ENCODE data around the gene FAM120AOS. TPM values are rescaled to one million over a fixed set of nuclear protein-coding genes. Genes with fewer than 3 reads are reported as not detected.

Gene FAM120AOS
- total RNA-seq, 1 donor from 2014 or later, result 42.3 TPM

DNA sequence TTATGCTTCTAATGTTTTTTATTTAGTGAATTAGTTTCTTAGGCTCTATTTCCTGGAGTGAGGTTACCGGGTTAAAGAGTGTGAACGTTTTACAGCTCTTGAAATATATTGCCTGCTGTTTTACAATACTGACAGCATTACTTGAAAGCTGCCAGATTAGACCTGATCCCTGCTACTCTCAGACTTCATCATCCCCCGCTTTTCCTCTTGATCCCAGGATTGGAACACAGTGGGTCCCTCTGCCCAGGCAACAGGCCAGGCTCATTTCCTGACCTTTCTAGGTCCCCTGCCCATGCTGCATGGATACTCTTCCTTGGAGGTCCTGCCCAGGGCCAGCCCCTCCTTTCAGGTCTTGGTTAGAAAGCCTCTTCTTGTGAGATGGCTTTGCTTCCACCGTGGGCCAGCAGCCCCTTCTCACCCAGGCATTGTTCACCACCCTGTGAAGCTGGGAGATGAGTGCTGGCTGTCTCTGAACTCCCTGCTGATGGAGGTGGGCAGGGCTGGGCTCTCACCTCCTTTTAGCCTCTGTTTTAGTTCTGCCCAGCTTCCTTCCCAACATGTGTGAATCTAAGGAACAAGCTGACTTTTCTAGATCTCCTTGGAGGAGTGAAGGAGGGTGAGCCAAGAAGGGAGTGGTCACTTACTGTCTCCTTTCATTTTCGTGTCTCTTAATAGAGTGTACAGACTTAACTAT is 15.5 kb upstream of the FAM120AOS start:
- intact Hi-C loops (cut with micrococcal nuclease), result loop anchor here (5.0 kb wide), 1 partner anchor 98 kb away; no protein-coding TSS in a partner anchor

- intact Hi-C loops (cut with micrococcal nuclease), result loop anchor here (5.0 kb wide), 1 partner anchor 100 kb away; no protein-coding TSS in a partner anchor
Observed at GRCh38 chr9:93467462-93467861, 14.1 kb upstream of the FAM120AOS start.

- intact Hi-C loops (cut with micrococcal nuclease), result loop anchor here (5.0 kb wide), 1 partner anchor 100 kb away; no protein-coding TSS in a partner anchor
Observed at GRCh38 chr9:93467062-93467416, 13.7 kb upstream of the FAM120AOS start.

- intact Hi-C loops (cut with micrococcal nuclease), result loop anchor here (5.0 kb wide), 1 partner anchor 101 kb away; no protein-coding TSS in a partner anchor
Observed at GRCh38 chr9:93466416-93467061, 13.2 kb upstream of the FAM120AOS start.

DNA sequence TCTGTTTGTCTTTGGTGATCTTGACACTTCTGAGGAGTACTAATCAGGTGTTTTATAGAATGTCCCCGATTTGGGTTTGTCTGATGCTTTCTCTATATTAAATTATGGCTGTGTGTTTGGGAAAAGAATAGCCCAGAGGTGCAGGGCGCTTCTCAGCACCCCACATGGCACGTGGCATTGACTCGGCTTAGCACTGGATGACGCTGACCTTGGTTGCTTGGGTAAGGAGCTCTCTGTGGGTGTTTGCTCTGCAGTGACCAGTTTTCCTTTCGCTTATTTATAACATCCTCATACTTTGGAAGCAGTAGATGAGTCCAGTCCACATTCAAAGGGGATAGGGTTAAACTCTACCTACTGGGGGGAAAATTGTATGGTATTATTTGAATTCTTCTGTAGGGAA is 12.5 kb upstream of the FAM120AOS start:
- intact Hi-C loops (cut with micrococcal nuclease), result loop anchor here (2.0 to 5.0 kb wide), 2 partner anchors 35 to 101 kb away; no protein-coding TSS in a partner anchor

GRCh38 chr9:93464876-93465275 is 11.5 kb upstream of the FAM120AOS start:
- intact Hi-C loops (cut with micrococcal nuclease), result loop anchor here (2.0 to 5.0 kb wide), 2 partner anchors 36 to 102 kb away; no protein-coding TSS in a partner anchor

- intact Hi-C loops (cut with micrococcal nuclease), result loop anchor here (2.0 kb wide), 1 partner anchor 36 kb away; no protein-coding TSS in a partner anchor
Observed at GRCh38 chr9:93464395-93464794, 11.0 kb upstream of the FAM120AOS start.

DNA sequence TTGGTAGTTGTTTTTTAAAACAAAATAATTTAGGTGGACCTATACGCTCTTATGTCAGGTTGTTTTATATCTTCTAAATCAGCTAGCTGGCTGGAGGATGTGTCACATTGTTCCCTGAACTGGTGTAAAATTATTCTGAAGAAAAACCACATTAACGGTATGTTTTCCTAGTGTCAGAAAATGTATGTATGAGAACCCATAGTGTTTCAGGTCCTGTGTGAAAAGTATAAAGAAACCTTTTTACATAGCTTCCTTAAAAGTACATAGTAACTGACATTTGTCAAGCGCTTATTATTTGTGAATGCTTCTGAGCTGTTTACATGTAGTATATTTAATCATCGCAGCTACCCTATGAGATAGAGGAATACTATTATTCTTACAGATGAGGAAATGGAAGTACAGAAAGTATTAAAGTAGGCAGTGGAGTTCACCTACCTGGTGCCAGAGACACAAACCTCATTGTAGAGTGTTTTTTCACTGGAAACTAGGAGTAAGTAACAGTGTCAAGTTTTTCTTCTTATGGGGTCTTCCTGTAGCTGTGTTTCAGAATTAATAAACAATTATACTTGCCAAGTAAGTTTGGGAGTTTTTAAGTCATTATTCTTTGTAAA is 10.4 kb upstream of the FAM120AOS start:
- intact Hi-C loops (cut with micrococcal nuclease), result loop anchor here (1.0 to 2.0 kb wide), 2 partner anchors 10 to 37 kb away; partner anchors contain the start of gene FAM120AOS

GRCh38 chr9:93461821-93462220 is 8.4 kb upstream of the FAM120AOS start:
- intact Hi-C loops (cut with micrococcal nuclease), result no loop called here

DNA sequence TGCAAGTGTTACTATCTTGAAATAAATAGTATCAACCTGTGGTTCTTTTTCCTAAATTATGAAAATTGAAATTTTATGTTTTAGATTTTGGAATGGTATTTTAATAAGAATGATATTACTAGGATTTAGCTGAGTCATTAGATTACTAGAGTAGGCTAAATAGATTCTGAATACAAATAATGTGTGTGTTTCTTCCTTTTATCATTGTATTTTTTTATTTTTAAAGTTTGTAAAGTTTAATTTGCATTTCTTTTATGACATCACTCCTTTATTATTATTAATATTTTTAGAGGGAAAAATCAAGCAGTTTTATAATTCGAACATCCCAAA is 8.0 kb upstream of the FAM120AOS start:
- intact Hi-C loops (cut with micrococcal nuclease), result no loop called here

GRCh38 chr9:93460689-93461413 is 7.5 kb upstream of the FAM120AOS start:
- intact Hi-C loops (cut with micrococcal nuclease), result no loop called here

DNA sequence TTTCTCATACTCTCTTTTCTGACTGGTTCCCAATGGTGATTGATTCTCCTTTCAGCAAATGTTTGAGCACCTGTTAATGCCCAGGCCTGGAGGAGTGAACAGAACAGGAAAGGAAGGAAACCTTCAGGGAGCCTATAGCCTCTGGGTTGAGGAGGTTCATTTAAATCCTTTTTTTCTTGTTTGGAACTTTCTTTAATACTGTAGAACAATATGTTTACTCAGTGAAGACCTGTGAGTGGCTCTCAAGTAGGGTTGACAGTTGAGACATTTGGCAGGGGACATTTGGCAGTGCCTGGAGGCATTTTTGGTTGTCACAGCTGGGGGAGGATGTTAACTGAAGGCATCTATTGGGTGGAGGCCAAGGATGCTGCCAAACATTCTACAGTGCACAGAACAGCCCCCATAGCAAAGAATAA is 6.1 kb upstream of the FAM120AOS start:
- intact Hi-C loops (cut with micrococcal nuclease), result no loop called here

DNA sequence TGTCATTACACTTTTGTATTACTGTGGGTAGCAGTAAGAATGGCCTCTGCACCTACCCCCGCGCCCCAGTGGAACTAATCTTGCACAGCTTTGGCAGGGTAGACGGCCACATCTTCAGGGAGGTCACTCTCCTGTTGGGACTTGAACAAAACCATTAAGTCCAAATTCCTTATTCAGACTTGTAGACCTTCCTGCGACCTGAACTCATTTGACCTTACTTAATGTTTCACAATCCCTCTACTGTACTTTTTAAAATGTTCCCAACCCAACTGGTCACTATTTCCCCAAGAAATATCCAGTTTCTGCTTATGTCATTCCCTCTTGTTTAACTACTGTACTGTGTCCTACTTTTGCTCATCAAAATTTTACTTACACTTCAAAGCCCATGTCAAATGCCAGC is 5.3 kb upstream of the FAM120AOS start:
- intact Hi-C loops (cut with micrococcal nuclease), result no loop called here

- intact Hi-C loops (cut with micrococcal nuclease), result no loop called here
Observed at GRCh38 chr9:93457006-93457405, 3.6 kb upstream of the FAM120AOS start.

DNA sequence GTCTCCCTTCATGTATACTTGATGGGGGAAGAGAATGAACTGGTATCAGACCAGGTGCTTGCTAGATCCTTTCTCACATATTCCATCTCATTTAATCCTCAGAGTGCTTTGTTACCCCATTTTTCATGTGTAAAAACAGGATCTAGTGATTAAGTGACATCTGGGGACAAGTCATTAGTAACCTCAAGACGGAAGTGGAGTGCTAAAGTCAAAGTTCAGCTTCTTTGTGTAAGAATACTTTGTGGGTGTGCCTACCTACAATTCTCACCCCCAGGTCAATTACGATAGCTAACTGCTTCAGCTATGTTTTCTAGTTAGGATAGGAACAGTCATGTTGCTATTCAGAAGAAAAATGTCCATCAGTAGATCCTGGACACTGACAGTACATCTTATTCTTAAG is 3.1 kb upstream of the FAM120AOS start:
- intact Hi-C loops (cut with micrococcal nuclease), result no loop called here

DNA sequence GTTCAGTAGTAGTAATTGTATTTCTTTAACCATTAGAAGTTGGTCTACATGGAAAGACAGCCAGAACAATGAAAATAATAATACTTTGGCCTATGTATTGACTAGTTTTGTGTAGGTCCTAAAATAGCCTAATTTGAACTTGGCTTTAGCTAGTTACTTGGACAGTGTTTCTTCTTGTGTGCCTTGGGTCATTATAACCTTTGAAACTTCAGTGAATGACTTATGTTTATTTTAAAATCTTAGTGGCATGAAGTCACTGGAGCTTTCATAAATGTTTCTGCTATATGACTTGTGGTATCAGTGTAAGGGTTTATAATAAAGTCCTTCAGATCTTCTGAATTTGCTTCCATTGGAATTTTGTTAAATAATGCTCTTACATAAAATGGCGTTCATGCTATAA is 2.6 kb upstream of the FAM120AOS start:
- intact Hi-C loops (cut with micrococcal nuclease), result no loop called here

GRCh38 chr9:93452710-93453046 is 703 bp downstream of the FAM120AOS start:
- intact Hi-C loops (cut with micrococcal nuclease), result loop anchor here (1.0 to 5.0 kb wide), 6 partner anchors 11 to 715 kb away; partner anchors contain the start of gene CARD19

DNA sequence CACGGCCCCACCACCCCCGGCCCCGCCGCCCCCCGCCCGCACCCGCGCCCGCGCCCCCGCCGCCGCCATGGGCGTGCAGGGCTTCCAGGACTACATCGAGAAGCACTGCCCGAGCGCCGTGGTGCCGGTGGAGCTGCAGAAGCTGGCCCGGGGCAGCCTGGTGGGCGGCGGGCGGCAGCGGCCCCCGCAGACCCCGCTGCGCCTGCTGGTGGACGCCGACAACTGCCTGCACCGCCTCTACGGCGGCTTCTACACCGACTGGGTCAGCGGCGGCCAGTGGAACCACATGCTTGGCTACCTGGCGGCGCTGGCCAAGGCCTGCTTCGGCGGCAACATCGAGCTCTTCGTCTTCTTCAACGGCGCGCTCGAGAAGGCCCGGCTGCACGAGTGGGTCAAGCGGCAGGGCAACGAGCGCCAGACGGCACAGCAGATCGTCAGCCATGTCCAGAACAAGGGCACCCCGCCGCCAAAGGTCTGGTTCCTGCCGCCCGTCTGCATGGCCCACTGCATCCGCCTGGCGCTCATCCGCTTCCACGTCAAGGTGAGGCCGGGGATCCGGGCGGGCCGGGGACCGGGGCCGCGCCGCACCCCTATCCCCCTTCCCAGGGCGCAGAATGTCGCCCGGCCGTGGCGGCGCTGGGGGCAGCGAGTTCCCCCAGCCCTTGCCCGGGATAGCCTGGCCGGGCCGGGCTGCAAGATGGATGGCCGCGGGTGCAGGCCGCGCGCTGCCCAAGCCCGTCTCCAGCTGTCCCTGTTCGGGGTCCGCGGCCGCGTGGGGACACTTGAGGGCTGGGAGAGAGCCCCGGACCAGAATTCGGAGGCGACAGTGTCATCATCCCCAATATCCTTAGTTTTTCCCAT is 1.3 kb downstream of the FAM120AOS start:
- intact Hi-C loops (cut with micrococcal nuclease), result loop anchor here (2.0 to 5.0 kb wide), 5 partner anchors 49 to 715 kb away; partner anchors contain the start of gene CARD19

- intact Hi-C loops (cut with micrococcal nuclease), result loop anchor here (2.0 to 5.0 kb wide), 4 partner anchors 50 to 716 kb away; no protein-coding TSS in a partner anchor
Observed at GRCh38 chr9:93450945-93451815, 2.2 kb downstream of the FAM120AOS start, which contains the start of gene FAM120A. FAM120A (plus strand) TSS chr9:93451685; CDS start chr9:93451916, 231 bp downstream.
